H1 (cell line): Measurements from ENCODE around the gene PCP4L1. TPM values are rescaled to one million over a fixed set of nuclear protein-coding genes. Genes with fewer than 3 reads are reported as not detected.
A peak's percentile ranks its signal among the peaks of the same experiment; 100 is the strongest.

Experiments
- CTCF ChIA-PET: fragments of 300-600 bp; sonication (Branson Sonifier 250); formaldehyde crosslinking; loops from one replicate; lab custom pipeline; 2021; ENCODE audit not compliant: partially characterized antibody; lab: Charles Lee
- POLR2A ChIA-PET: fragments of 300-600 bp; sonication (Branson Sonifier 250); formaldehyde crosslinking; loops from one replicate; lab custom pipeline; 2021; ENCODE audit warnings: inconsistent platforms; ENCODE audit not compliant: partially characterized antibody; lab: Charles Lee
- DNase-seq, 2 experiments: peaks; one replicate each; pipeline versions ENCODE4 v3.0.0 to v3.0.0-alpha.2; 2010 to 2022; ENCODE audit warnings: low spot score in 2 of 2, low read depth in 1 of 2, mixed read lengths in 1 of 2
- FAIRE-seq: peaks from 2 replicates; lab custom pipeline; 2011; peaks lifted over from hg19 to GRCh38; lab: Jason Lieb, UNC
- H2AFZ ChIP-seq: 2 replicates; pipeline ENCODE4 v1.8.1; 2012; ENCODE audit warnings: low read length, inconsistent platforms
- H2AK5ac ChIP-seq: 2 replicates; pipeline ENCODE4 v1.6.1; 2013; ENCODE audit warnings: low read depth, low read length
- H2BK120ac ChIP-seq: replicated peaks from 2 replicates; pipeline ENCODE3; 2013; ENCODE audit warnings: low read depth, low read length, inconsistent platforms
- H2BK12ac ChIP-seq: 2 replicates; pipeline ENCODE4 v1.6.1; 2013; ENCODE audit warnings: low read depth, low read length
- H2BK15ac ChIP-seq: 2 replicates; pipeline ENCODE4 v1.6.1; 2013; ENCODE audit warnings: low read length
- H2BK20ac ChIP-seq: 2 replicates; pipeline ENCODE4 v1.6.1; 2013; ENCODE audit warnings: low read length
- H2BK5ac ChIP-seq: 2 replicates; pipeline ENCODE4 v1.6.1; 2013; ENCODE audit warnings: low read depth, low read length
- H3K14ac ChIP-seq: 2 replicates; pipeline ENCODE4 v1.6.1; 2013; ENCODE audit warnings: inconsistent platforms; ENCODE audit not compliant: insufficient read length
- H3K18ac ChIP-seq: 2 replicates; pipeline ENCODE4 v1.6.1; 2013; ENCODE audit warnings: low read length; ENCODE audit errors: extremely low read depth
- H3K23ac ChIP-seq: 2 replicates; pipeline ENCODE4 v1.6.1; 2013; ENCODE audit warnings: inconsistent platforms; ENCODE audit not compliant: insufficient read length
- H3K23me2 ChIP-seq: 2 replicates; pipeline ENCODE4 v1.6.1; 2013; ENCODE audit warnings: low read depth, low read length
- H3K27ac ChIP-seq: 2 replicates; pipeline ENCODE4 v1.6.1; 2011; ENCODE audit warnings: low read depth, low read length, inconsistent platforms
- H3K27me3 ChIP-seq, 4 experiments: replicated peaks in 1 of 4; 1 replicate in 1 of 4; 2 replicates in 3 of 4; pipeline versions ENCODE4 v1.6.1 to v1.8.1; 2011 to 2013; ENCODE audit warnings: low read length in 3 of 4, mild to moderate bottlenecking in 3 of 4, inconsistent platforms in 2 of 4, mixed read lengths in 2 of 4, moderate library complexity in 1 of 4; ENCODE audit not compliant: control insufficient read depth in 3 of 4, insufficient read depth in 3 of 4; ENCODE audit errors: extremely low read depth in 1 of 4
- H3K36me3 ChIP-seq, 4 experiments: 2 replicates each; pipeline versions ENCODE4 v1.6.1 to v1.8.1; 2011 to 2013; ENCODE audit warnings: mild to moderate bottlenecking in 4 of 4, low read length in 3 of 4, moderate library complexity in 2 of 4, control low read depth in 1 of 4, inconsistent platforms in 1 of 4; ENCODE audit not compliant: insufficient read depth in 4 of 4, control insufficient read depth in 2 of 4
- H3K4ac ChIP-seq: replicated peaks from 2 replicates; pipeline ENCODE3; 2013; ENCODE audit warnings: low read length, low read depth, mixed read lengths, inconsistent platforms; ENCODE audit not compliant: insufficient read length
- H3K4me1 ChIP-seq, 4 experiments: replicated peaks in 1 of 4; 1 replicate in 1 of 4; 2 replicates in 3 of 4; pipeline versions ENCODE4 v1.6.1 to v1.8.1; 2011 to 2013; ENCODE audit warnings: low read length in 3 of 4, inconsistent platforms in 2 of 4, mixed read lengths in 1 of 4; ENCODE audit not compliant: insufficient read depth in 4 of 4, control insufficient read depth in 3 of 4
- H3K4me2 ChIP-seq, 2 experiments: 2 replicates each; pipeline versions ENCODE4 v1.6.1 to v1.8.1; 2011 to 2013; ENCODE audit warnings: low read depth in 2 of 2, low read length in 2 of 2, control low read depth in 1 of 2, inconsistent platforms in 1 of 2, mild to moderate bottlenecking in 1 of 2; ENCODE audit not compliant: insufficient read depth in 1 of 2
- H3K4me3 ChIP-seq, 4 experiments: fragments of 200-600, 300-600 bp in 1 of 4; sonication (generic), shearing (Covaris generic), sonication (Bioruptor Twin) in 1 of 4; 2 replicates each; pipeline versions ENCODE4 v1.5.1 to v1.8.1; 2011 to 2016; ENCODE audit warnings: low read length in 4 of 4, low read depth in 3 of 4, control low read depth in 2 of 4, inconsistent platforms in 2 of 4, mild to moderate bottlenecking in 2 of 4, mixed read lengths in 1 of 4, moderate library complexity in 1 of 4; ENCODE audit not compliant: insufficient read depth in 2 of 4; ENCODE audit errors: extremely low read depth in 1 of 4
- H3K56ac ChIP-seq: replicated peaks from 2 replicates; pipeline ENCODE3; 2013; ENCODE audit warnings: low read depth, mild to moderate bottlenecking, mixed read lengths, low read length, inconsistent platforms; ENCODE audit not compliant: insufficient read length
- H3K79me1 ChIP-seq: 2 replicates; pipeline ENCODE4 v1.6.1; 2013; ENCODE audit warnings: low read depth, low read length, control low read depth
- H3K79me2 ChIP-seq, 2 experiments: 2 replicates each; pipeline versions ENCODE4 v1.6.1 to v1.8.1; 2012 to 2013; ENCODE audit warnings: low read length in 2 of 2, mild to moderate bottlenecking in 2 of 2, inconsistent platforms in 1 of 2; ENCODE audit not compliant: insufficient read depth in 2 of 2, control insufficient read depth in 1 of 2
- H3K9ac ChIP-seq, 4 experiments: replicated peaks in 1 of 4; 1 replicate in 1 of 4; 2 replicates in 3 of 4; pipeline versions ENCODE4 v1.6.1 to v1.8.1; 2011 to 2013; ENCODE audit warnings: low read depth in 3 of 4, low read length in 3 of 4, control low read depth in 2 of 4, mild to moderate bottlenecking in 2 of 4, moderate library complexity in 2 of 4, inconsistent platforms in 1 of 4; ENCODE audit errors: extremely low read depth in 1 of 4
- H3K9me3 ChIP-seq, 2 experiments: 2 replicates each; pipeline versions ENCODE4 v1.6.1 to v1.8.1; 2012 to 2013; ENCODE audit warnings: mild to moderate bottlenecking in 2 of 2, moderate library complexity in 2 of 2, control low read depth in 1 of 2, inconsistent platforms in 1 of 2, low read depth in 1 of 2, low read length in 1 of 2, mixed read lengths in 1 of 2; ENCODE audit not compliant: insufficient read depth in 2 of 2
- H4K20me1 ChIP-seq, 2 experiments: replicated peaks in 1 of 2; 2 replicates each; pipeline versions ENCODE3 to v1.8.1; 2011 to 2013; ENCODE audit warnings: inconsistent platforms in 2 of 2, low read length in 2 of 2, mild to moderate bottlenecking in 1 of 2; ENCODE audit not compliant: insufficient read depth in 2 of 2, control insufficient read depth in 1 of 2
- H4K5ac ChIP-seq: 2 replicates; pipeline ENCODE4 v1.6.1; 2013; ENCODE audit warnings: low read length, low read depth, mixed read lengths, inconsistent platforms; ENCODE audit not compliant: insufficient read length
- H4K8ac ChIP-seq: 2 replicates; pipeline ENCODE4 v1.8.0; 2013; ENCODE audit warnings: mild to moderate bottlenecking, moderate library complexity, low read length, inconsistent platforms; ENCODE audit not compliant: insufficient read depth; ENCODE audit errors: extremely low read depth
- H4K91ac ChIP-seq: replicated peaks from 2 replicates; pipeline ENCODE3; 2013; ENCODE audit warnings: low read length, mixed read lengths, inconsistent platforms; ENCODE audit not compliant: insufficient read length
- EZH2 ChIP-seq: fragments of 200-600 bp; sonication (generic); IDR thresholded peaks from 2 replicates; pipeline ENCODE4 v1.7.1; 2012; ENCODE audit warnings: low read depth, mild to moderate bottlenecking, moderate library complexity, low read length, inconsistent platforms; ENCODE audit not compliant: severe bottlenecking
- PHF8 ChIP-seq: fragments of 200-600 bp; sonication (generic); conservative IDR thresholded peaks from 2 replicates; pipeline ENCODE4 v1.7.1; 2012; ENCODE audit warnings: low read depth, mild to moderate bottlenecking, inconsistent platforms, low read length, moderate library complexity
- RNF2 ChIP-seq: fragments of 200-900, 300-1000 bp; sonication (generic); IDR thresholded peaks from 2 replicates; pipeline ENCODE4 v1.7.1; 2016; ENCODE audit warnings: borderline replicate concordance, low read depth, mild to moderate bottlenecking, antibody characterized with exemption, low read length; ENCODE audit not compliant: poor library complexity, severe bottlenecking; ENCODE audit errors: missing control alignments
- SUZ12 ChIP-seq: fragments of 200-600 bp; sonication (generic); IDR thresholded peaks from 2 replicates; pipeline ENCODE4 v1.6.1; 2012; ENCODE audit warnings: mild to moderate bottlenecking, inconsistent platforms, low read length, moderate library complexity, mixed read lengths
- TCF12 ChIP-seq: IDR thresholded peaks from 2 replicates; pipeline ENCODE4 v1.6.1; 2011; ENCODE audit warnings: low read depth, mild to moderate bottlenecking, low read length
- YY1 ChIP-seq: IDR thresholded peaks from 2 replicates; pipeline ENCODE4 v1.6.1; 2011; ENCODE audit warnings: low read depth, mild to moderate bottlenecking, low read length
- WGBS, 2 experiments: shearing (Covaris generic) in 1 of 2; methylation state at CpG; one replicate each; pipeline versions ENCODE4 v1.1.6 to v1.1.7; 2013 to 2015; ENCODE audit warnings: low lambda C conversion rate in 2 of 2, mixed read lengths in 2 of 2, inconsistent platforms in 1 of 2, low coverage in 1 of 2, missing lambda C conversion rate in 1 of 2; ENCODE audit not compliant: insufficient replicate concordance in 2 of 2, insufficient coverage in 1 of 2, insufficient read length in 1 of 2; ENCODE audit errors: extremely low coverage in 1 of 2, missing lambda C conversion rate in 1 of 2; 5-methylcytosine and 5-hydroxymethylcytosine counted together
- polyA plus RNA-seq, 7 experiments: library from polyadenylated mRNA; depleted of rRNA in 3 of 7; stranded (reverse) in 5 of 7; unstranded in 2 of 7; fragments of >200 nt in 5 of 7; fragments of 200-250 nt in 2 of 7; gene quantifications; 1 replicate in 5 of 7; 2 replicates in 1 of 7; 4 replicates in 1 of 7; pipeline versions ENCODE4 v1.2.1 to v1.2.3, GENCODE V29; 2011 to 2013; ENCODE audit warnings: missing spikeins in 2 of 7, mixed read lengths in 2 of 7
- total RNA-seq: library from RNA; stranded (reverse); fragmentation: NEBNext Ultra II Directional; extraction: Animal tissue kit (Norgen Biotek cat#: 25700); gene quantifications from 2 replicates; pipeline ENCODE4 v1.2.1, GENCODE V29; 2021

PCP4L1 gene
- total and polyA plus RNA-seq, 2 of the 8 experiments (the other 6 are each of a cell fraction or from before 2014, with no cell fraction given): 0.41 to 1.0 TPM

GRCh38 chr1:161226759-161227158 is 31.8 kb upstream of the PCP4L1 start:
- Histone ChIP-seq H3K18ac (no peak overlapping the region), H3K14ac (no peak overlapping the region), H3K4me2 (peak overlapping the region; percentile 87 to 94), H2AFZ (no peak overlapping the region), H2BK15ac (no peak overlapping the region; the same call in 1 of the 2 replicates), H3K79me2 (no peaks in the 10 kb centered on the region), H3K36me3 (peaks cover 0 to 10% (median 8%) of the 10 kb centered on the region in 4 experiments; a peak in 5 of 8 replicates), H3K9me3 (no peaks in the 10 kb centered on the region), H4K91ac (peak overlapping the region; percentile 13), H3K56ac (no peak overlapping the region), H4K8ac (no peak overlapping the region), H3K4ac (no peak overlapping the region), H3K23me2 (peaks cover 8% of the 10 kb centered on the region), H3K79me1 (no peaks in the 10 kb centered on the region), H3K4me1 (peaks cover 2 to 6% (median 4%) of the 10 kb centered on the region in 4 experiments), H3K4me3 (peak overlapping the region; percentile 75 to 93 (median 83)), H2BK120ac (no peak overlapping the region), H2BK20ac (no peak overlapping the region), H3K27ac (no peak overlapping the region), H3K27me3 (0 out of 7 replicates have a peak, but pooled peaks cover 0 to 2% (median 0%) of the 10 kb centered on the region in 4 experiments), H3K9ac (no peak overlapping the region), H2BK5ac (peak overlapping the region; percentile 1; the same call in 1 of the 2 replicates), H2AK5ac (no peak overlapping the region), H4K5ac (peak overlapping the region; percentile 23), H2BK12ac (no peak overlapping the region), H4K20me1 (no peaks in the 10 kb centered on the region), H3K23ac (no peak overlapping the region)
- no peak for DNase-seq
- POLR2A ChIA-PET: interaction anchor here (1.0 to 2.2 kb wide), 8 partner anchors 10 to 143 kb away, joined by 3 to 26 read pairs (median 4); partner anchors contain the start of genes NDUFS2 and PCP4L1
- TF ChIP-seq PHF8: no peak
- TF ChIP-seq EZH2: no peak
- no peak for TF ChIP-seq TCF12
- no peak for TF ChIP-seq YY1
- TF ChIP-seq RNF2: no peak
- TF ChIP-seq SUZ12: no peak
- no peak for FAIRE-seq
- WGBS, 2 experiments: 68% methylated on average over 3 of the region's 3 CpGs; no CpG with 5 or more reads in 1 of the 2 experiments
- CTCF ChIA-PET: interaction anchor here (0.6 to 23.7 kb wide), 27 partner anchors 10 to 201 kb away, joined by 3 to 427 read pairs (median 10); partner anchors contain the start of genes ADAMTS4, FCER1G, NDUFS2 and NR1I3
